Measurements from ENCODE around the gene ADAMTS2.

DNA sequence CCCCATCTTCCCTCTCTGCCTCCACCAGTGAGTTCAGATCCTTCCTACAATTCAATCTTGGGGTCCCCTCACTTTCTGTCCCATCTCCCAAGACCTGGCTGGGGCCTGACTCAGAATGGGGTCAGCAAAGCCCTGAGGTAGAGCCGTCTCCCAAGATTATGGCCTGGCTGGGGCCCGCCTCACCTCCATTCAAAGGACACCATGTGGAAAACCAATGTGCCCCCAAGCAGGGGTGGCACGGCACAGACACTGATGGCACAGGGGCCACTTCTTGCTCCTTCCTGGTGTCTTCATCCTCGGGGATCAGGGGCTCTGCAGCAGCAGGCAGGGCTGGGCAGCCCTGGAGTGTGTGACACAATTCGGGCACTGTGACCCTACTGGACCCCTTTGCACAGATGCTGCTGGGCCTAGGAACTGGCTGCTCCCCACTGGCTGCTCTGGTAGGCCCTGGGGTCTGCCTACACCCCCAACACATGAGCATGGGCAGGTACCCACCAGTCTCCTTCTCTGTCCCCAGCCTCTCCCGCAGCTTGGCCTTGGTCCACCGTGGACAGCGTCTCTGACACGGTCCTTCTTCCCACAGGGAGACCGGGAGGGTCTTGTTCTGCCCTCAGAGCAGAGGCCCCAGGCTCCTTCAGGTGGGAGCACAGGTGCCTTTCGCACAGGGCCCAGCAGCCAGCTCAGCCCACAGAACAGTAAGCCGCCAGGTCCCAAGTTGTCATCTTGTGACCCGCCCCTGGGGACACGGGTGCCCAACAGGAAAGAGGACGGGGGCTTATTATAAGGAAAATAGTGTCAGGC is 89.5 kb downstream of the ADAMTS2 start:
- TF ChIP-seq EZH2 (IDR thresholded peaks at IDR 0.05; ENCODE audit: borderline replicate concordance, low read depth, low read length, severe bottlenecking) = no peak
- no peak for TF ChIP-seq CTCF (IDR thresholded peaks at IDR 0.05; ENCODE audit: borderline replicate concordance, extremely low read depth, low read length, poor library complexity, severe bottlenecking)

Data from DND-41 (cell line).